Activated CD8-positive, alpha-beta memory T cell treated with anti-CD3 and anti-CD28 coated beads, Interleukin-2, amount 50 U/mL, for 48 hours (primary cell): ENCODE results near the gene ZNF22.
"Not testable (repeated sequence)": the region's sequence is repeated elsewhere in the genome, so short reads cannot be mapped to it uniquely, and the experiment has no call there.

Experiments used
- DNase-seq: peaks from one replicate; pipeline ENCODE4 v3.0.0-alpha.2; 2020

Gene ZNF22

DNA sequence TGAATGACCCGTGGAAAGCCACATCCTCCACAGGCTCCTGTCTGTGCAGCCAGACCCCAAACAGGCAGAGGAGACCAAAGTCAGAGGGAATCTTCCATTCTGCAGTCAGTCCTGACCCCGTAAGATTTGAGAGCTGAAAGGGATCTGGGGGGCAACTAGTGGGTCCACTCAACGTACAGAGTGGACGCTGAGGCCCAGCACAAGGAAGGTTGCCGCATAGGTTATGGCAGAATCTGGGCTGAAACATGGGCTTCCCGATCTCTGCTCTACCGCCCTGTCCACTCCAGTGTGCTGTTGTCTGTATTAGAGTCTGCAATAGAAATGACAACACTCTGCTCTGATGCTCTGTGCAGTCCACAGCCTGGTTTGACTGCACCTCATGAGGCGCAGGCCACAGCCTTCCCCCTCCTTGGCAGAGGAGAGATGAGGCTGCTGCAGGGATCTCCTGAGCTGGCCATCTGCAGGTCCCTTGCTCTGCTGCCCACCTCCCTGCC is 7.9 kb upstream of the ZNF22 start:
- DNase-seq = no peak

GRCh38 chr10:44993226-44993921 is 7.3 kb upstream of the ZNF22 start:
- no peak for DNase-seq

DNA sequence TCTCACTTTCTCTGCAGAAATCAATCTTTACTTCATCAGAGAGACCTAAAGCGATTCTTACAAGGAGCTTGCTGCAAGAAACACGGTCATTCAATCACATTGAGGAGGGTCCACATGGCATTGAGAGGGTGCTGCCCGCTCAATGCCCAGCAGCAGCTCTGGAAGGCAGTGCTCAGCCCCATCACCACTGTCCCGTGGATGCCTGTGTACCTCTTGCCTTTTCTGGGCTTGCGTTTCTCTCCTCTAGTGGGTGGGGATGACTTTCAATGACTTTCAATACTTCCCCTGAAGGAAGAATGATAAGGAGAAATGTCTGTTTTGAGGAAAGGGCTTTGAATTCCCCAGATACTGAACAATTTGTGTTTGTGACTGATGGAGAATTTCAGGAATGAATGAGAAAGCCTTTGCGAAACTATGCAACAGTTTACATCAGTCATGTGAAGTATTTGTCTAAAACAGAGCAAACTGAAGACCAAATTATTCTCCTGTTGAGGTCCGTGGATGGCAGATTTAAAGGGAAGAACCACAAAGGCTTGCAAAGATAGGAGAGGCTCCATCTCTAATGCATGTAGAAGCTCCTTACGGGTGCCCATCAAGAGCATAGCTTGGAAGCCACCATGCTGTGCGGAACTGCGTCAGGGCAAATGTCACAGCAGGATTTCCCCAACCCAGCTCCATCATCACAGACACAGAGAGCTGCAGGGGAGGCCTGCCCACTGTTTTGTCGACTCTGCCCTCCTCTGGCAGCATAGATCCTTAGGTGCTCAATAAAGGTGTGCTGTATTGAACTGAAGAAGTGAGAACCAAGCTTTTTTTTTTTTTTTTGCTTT is 6.6 kb upstream of the ZNF22 start:
- no peak for DNase-seq

GRCh38 chr10:44994752-44995530 is 5.8 kb upstream of the ZNF22 start:
- DNase-seq = no peak

DNA sequence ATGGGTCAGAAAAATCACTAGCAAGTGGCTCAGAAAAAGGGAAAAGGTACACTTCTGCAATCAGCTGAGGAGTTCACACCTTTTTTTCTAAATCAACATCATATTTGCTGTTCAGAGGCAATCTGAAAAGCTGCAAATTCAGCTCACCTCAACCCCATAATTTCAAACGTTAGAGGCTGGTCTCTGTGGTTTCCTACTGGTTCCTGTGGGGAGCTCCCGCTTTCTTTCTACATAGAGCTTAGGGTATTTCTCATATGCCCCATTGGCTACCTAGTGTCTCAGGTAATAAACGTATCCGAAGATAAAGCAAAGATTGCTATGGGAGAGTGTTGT is 5.2 kb upstream of the ZNF22 start:
- no peak for DNase-seq

GRCh38 chr10:44995914-44996669 is 4.6 kb upstream of the ZNF22 start:
- no peak for DNase-seq

DNA sequence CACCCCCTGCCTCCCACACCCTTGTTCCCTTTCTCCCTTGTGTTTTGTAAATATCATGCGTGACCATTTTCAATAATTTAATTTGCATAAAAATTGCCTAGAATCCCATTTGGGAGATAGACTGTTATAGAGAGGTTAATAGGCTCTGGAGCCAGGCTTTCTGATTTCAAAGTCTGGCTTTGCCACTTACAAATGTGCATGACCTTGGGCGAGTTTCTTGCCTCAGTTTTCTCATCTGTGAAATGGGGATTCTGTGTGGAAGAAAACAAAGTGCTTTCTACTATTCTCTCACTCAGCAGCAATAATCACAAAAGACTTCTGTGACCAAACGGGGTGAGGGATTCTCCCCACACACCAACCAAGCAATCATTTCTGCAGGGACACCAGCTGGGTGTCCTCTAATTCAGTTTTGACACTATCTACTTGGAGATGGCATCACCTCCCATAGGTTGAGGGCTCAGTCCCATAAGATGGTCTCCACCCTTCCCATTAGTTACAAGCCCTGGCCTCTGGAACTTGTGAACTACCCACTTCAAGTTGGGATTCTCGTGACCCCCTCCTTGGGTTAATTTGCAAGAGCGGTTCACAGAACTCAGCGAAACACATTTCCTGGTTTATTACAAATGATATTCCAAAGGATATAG is 3.5 kb upstream of the ZNF22 start:
- DNase-seq = no peak

DNA sequence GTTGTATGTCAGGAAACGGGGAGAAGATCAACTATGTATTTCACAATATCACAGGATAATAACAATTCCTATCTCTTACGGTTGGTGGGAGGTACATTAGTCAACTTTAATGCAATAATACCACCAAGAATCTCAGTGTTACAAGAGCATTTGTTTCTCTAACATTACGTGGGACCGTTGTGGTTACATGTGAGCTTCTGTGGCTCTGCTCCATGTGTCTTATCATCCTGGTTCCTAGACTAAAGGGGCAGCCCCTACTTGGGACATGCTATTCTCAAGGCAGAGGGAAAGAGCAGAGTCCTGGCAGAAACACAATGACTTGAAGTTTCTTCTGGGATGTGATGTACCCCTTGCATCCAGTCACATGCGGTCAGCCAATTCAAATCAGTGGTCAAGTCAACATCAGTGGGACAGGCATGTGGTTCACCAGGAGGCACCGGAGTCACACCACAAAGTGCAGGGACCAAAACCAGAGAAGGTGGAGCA is 2.5 kb upstream of the ZNF22 start:
- DNase-seq = no peak

DNA sequence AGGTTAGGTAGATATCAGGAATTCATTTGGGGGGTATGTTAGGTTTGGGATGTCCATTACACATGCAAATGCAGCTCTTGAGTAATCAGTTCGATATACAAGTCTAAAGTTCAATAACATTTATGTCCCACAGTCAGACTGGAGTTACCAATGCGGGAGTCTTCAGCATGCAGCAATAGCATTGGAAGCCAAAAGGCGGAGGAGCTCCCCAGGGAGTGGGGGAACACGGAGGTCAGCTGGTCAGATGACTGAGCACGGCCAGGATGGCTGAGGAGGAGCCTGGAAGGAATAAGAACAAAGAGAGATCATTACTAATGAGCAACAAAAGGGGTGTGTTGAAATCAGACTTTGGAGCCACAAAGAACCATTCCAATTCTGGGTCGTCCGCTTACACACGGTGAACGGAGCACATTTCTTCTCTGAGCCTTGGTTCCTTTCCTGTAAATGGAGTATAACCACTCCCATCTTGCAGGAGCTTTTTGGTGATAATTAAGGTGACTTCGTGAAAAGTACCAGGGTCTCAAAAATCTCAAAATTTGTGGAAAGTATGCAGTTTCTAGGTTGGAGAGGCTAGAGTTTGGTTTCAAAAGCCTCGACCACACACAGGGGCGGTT is 478 bp upstream of the ZNF22 start:
- no peak for DNase-seq

DNA sequence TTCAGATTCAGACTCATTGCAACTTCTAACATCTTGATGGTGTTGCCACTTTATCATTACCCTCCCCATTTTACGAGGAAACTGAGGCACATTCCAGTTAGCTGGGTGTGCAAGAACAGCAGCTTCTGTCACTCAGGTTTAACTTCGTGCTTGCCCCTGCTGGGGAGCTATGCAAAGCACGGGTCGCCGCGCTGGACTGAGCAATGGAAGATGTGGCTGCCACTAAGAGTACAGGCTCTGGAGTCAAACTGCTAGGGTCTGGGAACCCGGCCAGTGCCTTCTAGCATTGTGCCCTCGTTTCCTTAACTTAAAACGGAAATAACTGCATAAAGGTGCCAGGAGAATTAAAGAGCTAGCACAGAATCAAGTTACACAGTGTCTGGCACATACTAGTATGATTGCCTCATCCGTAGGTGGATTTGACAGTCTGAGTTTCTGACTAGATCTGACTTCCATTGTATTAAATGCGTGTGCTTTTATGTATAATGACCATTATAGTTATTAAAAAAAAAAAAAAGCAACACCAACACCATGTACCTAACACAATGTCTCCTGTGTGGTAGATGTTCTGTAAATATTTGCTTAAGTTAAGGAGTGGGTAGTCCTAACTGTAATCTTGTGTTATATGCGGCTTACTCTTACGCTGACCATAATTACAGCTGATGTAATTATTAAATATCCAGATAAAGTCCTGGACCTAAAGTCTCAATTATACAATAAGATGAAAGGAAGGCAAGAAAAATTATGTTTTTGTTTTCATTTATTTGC is 842 bp downstream of the ZNF22 start:
- peak; percentile 79 for DNase-seq

DNA sequence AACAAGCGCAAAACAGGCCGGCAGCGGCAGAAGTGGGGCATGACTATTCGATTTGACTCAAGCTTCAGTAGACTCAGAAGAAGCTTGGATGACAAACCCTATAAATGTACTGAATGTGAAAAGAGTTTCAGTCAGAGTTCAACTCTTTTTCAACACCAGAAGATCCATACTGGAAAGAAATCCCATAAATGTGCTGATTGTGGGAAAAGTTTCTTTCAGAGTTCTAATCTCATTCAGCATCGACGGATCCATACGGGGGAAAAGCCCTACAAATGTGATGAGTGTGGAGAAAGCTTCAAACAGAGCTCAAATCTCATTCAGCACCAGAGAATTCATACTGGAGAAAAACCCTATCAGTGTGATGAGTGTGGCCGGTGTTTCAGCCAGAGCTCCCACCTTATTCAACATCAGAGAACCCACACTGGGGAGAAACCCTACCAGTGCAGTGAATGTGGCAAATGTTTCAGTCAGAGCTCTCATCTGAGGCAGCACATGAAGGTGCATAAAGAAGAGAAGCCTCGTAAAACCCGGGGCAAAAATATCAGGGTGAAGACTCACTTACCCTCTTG is 2.8 kb downstream of the ZNF22 start:
- no peak for DNase-seq

- DNase-seq = no peak
These were observed 3.9 kb downstream of the ZNF22 start for GRCh38 chr10:45004661-45005060.

GRCh38 chr10:45005284-45005683 is 4.6 kb downstream of the ZNF22 start:
- no peak for DNase-seq

GRCh38 chr10:45006276-45007030 is 5.7 kb downstream of the ZNF22 start:
- DNase-seq = no peak

- no peak for DNase-seq
These were observed 7.9 kb downstream of the ZNF22 start for GRCh38 chr10:45008524-45009161.

DNA sequence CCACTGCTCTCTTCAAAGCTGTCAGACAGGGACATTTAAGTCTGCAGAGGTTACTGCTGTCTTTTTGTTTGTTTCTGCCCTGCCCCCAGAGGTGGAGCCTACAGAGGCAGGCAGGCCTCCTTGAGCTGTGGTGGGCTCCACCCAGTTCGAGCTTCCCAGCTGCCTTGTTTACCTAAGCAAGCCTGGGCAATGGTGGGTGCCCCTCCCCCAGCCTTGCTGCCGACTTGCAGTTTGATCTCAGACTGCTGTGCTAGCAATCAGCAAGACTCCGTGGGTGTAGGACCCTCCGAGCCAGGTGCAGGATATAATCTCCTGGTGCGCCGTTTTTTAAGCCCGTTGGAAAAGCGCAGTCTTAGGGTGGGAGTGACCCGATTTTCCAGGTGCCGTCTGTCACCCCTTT is 13.8 kb downstream of the ZNF22 start:
- DNase-seq = not testable (repeated sequence)

- no peak for DNase-seq
These were observed 14.9 kb downstream of the ZNF22 start for GRCh38 chr10:45015590-45015989.

DNA sequence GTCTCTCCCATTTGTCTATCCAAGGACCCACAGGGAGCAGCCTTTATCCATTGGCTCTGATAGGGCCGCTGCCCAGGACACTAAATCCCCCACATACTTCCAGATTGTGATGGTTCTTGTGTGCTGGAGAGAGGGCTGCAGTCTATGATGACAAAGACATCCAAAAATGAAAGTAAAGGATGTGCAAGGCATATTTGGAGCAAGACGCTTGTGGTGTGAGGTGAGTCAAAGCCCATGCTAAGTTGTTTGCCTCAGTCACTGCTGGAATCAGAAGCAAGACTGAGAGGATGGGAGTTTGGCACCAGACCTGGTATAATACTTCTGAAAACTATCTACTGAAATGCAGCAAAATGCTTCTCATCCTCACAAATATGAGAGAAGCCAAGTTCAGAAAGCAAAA is 22.7 kb downstream of the ZNF22 start:
- no peak for DNase-seq

GRCh38 chr10:45034301-45034700 is 33.6 kb downstream of the ZNF22 start:
- no peak for DNase-seq
